GM12872 (cell line): ENCODE measurements around the gene RGMA.

Experiments
- TF ChIP-seq, protein P1 (sequence below): IDR thresholded peaks from 3 replicates; pipeline ENCODE4 v1.5.1; 2011; ENCODE audit warnings: low read depth, mild to moderate bottlenecking, low read length, moderate library complexity; ENCODE audit not compliant: insufficient read depth

Gene RGMA

DNA sequence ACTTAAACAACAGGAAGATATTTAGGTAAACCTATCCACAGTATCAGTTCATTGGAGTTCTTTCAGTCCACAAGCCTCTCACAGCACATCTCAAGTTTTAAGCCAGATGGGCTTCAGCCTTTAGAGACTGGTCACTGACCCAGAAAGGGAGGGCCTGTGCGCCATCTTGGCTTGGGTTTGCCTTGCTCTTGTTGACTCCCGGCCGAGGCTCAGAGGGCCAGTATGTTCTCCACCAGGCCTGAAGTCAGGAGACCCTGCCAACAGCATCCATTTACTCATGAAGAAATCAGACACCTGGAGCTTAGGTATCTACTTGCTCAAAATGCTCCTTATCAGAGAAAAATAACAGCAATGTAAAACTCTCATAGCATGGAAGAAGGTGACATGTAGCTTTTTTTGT is 6.2 kb downstream of the RGMA start:
- TF ChIP-seq, protein P1, sequence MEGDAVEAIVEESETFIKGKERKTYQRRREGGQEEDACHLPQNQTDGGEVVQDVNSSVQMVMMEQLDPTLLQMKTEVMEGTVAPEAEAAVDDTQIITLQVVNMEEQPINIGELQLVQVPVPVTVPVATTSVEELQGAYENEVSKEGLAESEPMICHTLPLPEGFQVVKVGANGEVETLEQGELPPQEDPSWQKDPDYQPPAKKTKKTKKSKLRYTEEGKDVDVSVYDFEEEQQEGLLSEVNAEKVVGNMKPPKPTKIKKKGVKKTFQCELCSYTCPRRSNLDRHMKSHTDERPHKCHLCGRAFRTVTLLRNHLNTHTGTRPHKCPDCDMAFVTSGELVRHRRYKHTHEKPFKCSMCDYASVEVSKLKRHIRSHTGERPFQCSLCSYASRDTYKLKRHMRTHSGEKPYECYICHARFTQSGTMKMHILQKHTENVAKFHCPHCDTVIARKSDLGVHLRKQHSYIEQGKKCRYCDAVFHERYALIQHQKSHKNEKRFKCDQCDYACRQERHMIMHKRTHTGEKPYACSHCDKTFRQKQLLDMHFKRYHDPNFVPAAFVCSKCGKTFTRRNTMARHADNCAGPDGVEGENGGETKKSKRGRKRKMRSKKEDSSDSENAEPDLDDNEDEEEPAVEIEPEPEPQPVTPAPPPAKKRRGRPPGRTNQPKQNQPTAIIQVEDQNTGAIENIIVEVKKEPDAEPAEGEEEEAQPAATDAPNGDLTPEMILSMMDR, result no peak

- TF ChIP-seq, protein P1, result no peak
Observed at GRCh38 chr15:93081399-93081798, 7.6 kb downstream of the RGMA start.

DNA sequence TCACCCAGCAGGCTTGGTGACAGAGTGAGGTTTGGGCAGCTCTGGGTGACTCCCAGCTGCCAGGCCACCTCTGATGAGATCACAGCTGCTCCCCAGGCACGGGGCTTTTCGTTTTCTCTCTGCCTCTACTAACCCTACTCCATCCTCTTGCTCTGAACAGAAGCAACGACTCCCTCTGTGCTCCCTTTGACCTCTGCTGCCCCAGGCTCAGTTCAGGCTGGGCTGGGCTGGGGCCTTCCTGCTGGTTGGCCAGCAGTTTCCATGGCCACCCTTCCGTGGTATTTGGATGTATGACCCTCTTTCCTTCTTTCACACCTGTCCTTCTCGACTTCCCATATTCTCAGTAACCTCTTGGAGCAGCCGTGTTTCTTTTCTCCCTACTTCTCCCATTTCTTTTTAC is 8.6 kb downstream of the RGMA start:
- TF ChIP-seq, protein P1, result no peak

DNA sequence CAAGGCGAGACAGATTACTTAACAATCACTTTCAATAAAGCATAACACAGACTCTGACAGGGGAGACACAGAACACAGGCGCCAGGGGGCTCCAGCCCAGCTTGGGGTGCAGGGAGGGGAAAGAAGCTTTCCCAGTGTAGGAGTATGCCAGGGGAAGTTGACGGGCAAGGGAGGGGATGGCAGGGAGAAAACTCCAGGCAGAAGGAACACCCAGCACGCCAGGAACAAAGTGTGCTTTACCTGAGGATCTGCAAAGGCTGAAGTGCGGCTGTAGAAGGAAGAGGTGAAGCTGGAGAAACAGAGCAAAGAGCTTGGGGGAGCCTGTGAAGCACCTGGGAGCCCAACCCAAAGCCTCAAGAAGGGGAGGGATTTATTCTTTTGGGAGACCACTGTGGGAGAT is 12.1 kb downstream of the RGMA start:
- TF ChIP-seq, protein P1, result no peak

DNA sequence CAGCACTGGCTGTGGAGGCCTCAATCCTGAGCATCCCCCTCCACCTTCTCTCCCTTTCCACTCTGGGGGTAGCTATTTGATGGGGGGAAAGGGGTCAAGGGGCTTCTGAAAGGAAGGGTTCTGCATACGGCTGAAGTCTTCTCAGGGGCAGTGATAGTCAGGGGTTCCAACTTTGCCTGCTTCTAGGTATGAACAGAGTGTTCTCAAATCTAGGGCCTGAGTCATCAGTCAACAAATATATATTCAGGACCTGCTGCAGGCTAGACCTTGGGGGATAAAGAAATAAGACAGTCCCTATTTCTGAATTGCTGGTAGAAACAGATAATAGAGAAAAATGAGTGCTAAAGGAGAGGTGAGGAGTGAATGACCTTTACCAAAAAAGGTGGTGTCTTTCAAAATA is 12.8 kb downstream of the RGMA start:
- TF ChIP-seq, protein P1, result no peak

GRCh38 chr15:93074599-93074998 is 14.4 kb downstream of the RGMA start:
- TF ChIP-seq, protein P1, result no peak

- TF ChIP-seq, protein P1, result no peak
Observed at GRCh38 chr15:93073465-93073952, 15.5 kb downstream of the RGMA start.
